Activated naive CD8-positive, alpha-beta T cell treated with anti-CD3 and anti-CD28 coated beads, Interleukin-2, amount 50 U/mL, for 16 hours (primary cell): Measurements from ENCODE around the gene CCL19.

Experiments used
- DNase-seq: peaks from one replicate; pipeline ENCODE4 v3.0.0-alpha.2; 2020; ENCODE audit warnings: low read depth, low spot score

The CCL19 gene

DNA sequence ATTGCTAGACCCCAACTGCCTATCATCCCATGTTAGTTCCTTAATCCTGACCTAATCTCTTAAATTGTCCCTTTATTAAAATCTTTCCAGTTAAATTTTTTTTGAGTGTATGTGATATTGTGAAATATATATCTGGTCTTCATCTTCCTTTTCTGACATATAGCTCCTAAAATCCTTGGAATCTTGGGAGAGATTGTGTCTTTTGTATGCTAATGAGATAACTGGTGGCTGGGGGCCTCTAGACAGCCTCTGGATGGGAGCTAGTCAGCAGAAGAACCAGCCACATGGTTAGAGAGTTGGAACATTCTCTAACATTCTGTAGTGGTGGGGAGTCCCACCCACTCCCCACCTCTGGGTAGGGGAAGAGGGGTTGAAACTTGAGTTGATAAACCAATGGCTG is 3.7 kb upstream of the CCL19 start:
- DNase-seq, result no peak

DNA sequence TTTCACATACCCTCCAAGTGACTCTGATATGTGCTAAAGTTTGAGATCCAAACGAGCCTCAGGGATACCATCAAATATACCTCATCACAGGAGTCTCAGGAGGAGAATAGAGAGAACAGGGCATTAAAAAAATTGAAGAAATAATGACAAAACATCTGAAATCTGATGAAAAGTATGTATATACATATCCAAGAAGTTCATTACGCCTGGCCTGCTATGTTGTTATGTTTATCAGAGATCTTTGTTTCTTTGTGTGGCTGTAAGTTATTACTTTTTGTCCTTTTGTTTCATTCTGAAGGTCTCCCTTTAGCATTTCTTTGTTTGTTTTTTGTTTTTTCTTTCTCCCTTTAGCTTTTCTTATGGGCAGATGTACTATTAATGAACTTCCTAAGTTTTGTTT is 2.5 kb upstream of the CCL19 start:
- no peak for DNase-seq

DNA sequence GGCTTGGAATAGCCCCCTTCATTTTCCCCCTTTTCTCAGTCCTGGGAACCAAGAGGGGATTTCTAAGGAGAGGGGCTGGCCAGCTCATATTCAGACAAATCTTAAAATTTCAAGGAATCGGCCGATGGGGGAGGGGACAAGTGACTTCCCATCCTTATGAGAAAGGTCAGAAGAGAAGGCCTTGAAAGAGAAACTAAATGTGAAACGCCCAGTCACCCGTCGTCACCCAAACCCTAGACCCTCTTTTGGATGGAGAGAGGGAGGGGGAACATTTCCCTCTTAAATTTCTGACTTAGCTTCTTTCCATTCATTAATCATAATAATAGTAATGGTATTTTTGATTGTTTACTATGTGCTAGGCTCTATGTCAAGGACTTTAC is 850 bp upstream of the CCL19 start:
- no peak for DNase-seq

GRCh38 chr9:34689512-34689911 is 1.6 kb downstream of the CCL19 start:
- no peak for DNase-seq

DNA sequence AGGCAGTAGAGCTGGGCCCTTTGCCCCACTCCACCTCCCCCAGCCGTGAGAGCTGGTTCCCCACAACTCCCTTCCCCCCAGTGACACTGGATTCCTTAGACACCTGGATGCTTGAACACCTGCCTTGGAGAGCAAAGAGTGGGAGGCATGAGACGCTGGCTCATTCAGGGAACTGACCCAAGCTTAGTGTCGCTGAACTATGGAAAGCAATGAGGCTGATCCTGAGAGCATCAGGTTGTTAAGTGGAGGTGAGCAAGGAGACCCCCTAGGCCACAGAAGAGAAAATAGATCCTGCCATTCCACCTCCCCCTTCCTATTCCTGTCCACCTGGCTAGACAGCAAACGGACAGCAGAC is 2.0 kb downstream of the CCL19 start:
- no peak for DNase-seq

GRCh38 chr9:34688329-34689115 is 2.6 kb downstream of the CCL19 start:
- no peak for DNase-seq

DNA sequence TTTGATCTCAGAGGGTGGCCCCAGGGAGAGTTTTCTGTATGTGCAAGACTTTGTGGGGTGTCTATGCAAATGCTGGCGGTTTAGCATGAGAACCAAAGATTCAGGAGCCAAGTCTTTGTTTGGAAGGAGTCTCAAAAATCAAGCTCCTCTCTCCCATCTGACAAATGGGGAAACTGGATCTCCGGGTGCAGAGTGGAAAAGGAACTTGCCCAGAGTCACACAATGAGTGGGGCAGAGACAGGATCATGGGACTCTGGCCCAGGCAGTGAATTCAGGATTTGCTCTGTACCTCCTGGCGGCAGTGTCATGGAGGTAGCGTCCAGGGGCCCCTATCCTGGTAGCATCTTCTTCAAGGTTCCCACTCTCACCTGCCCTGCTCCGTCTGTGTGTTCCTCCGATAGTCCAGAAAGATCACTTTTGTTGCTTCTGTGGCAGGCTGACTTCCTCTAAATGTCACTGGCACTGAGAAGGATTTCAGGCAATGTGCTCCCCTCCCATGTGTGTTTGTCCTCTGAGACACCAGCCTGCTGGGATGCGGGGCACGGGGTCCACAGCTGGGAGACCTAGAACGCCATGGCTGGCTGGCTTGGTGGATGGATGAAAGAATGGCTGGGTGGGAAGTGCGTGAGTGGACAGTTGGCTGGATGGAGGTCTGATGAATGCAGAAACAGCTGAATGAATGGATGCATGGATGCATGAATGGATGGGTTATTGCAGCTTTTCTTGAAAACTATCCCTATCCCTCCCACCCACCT is 3.6 kb downstream of the CCL19 start:
- no peak for DNase-seq

- no peak for DNase-seq
Measured at GRCh38 chr9:34686732-34687131, 4.3 kb downstream of the CCL19 start.

DNA sequence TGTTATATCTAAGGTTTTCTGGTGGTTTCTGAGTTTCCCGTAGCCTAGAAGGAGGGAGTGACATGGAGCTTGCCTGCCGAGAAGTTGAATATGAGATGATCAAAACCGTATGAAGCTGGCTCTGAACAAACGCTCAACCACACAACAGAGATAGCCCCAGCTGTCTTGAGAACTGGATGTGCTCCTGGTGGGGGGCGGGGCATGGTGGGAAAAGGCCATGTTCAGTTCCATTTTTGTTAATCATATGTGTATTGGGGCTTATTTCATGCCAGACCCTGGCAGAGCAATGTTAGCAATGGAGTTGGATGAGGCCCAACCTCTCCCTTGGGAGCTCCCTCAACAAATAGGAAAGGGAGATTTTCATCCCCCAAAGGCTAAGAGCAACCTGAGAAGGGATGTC is 4.8 kb downstream of the CCL19 start:
- no peak for DNase-seq

DNA sequence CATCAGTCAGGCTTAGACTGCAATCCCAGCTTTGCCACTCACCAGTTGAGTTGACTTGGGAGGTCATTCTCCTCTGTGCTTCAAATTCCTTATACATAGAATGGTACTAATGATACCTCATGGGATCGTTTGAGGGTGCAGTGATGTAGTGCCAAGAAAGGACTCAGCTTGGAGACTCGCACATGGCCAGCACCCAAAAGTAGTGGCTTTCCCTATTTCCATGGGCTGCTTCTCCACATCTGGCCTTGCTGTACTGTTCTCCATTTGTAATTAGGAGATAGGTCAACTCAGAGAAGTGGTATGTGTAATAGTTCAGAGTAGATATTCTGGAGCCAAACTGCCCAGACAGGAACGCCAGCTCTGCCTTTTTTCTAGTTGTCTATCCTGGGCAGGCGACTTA is 5.5 kb downstream of the CCL19 start:
- no peak for DNase-seq

GRCh38 chr9:34684816-34685215 is 6.3 kb downstream of the CCL19 start:
- no peak for DNase-seq

- no peak for DNase-seq
Measured at GRCh38 chr9:34684145-34684544, 6.9 kb downstream of the CCL19 start.

- no peak for DNase-seq
Measured at GRCh38 chr9:34675869-34676268, 15.2 kb downstream of the CCL19 start.

DNA sequence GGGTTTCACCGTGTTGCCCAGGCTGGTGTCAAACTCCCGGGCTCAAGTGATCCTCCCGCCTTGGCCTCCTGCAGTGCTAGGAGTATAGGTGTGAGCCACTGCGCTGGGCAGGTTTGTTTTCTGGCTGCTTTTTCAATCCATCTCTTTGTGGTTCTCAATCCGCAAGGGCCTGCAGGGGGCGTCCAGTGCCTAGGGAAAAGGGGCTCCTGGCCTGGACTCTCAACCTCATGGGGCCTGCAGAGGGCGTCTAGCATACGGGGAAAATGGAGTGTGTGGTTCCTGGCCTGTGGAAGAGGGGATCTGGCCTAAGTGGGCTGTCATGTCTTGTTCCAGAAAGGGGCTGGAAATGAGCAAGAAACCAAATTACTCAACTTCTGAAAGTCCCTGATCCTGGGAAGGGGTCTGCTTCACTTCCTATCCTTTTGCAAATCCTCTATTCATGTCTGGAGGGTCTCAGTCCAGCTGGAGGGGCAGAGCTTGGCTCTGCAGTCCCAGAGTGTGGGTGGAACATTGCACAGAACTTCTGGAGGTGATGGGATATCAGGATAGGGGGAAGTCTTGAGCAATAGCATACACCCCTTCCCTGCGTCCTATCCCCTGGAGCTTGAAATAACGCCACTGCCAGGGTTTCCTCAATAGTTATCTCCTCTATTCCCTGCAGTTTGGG is 15.9 kb downstream of the CCL19 start:
- DNase-seq, result peak; percentile 32

DNA sequence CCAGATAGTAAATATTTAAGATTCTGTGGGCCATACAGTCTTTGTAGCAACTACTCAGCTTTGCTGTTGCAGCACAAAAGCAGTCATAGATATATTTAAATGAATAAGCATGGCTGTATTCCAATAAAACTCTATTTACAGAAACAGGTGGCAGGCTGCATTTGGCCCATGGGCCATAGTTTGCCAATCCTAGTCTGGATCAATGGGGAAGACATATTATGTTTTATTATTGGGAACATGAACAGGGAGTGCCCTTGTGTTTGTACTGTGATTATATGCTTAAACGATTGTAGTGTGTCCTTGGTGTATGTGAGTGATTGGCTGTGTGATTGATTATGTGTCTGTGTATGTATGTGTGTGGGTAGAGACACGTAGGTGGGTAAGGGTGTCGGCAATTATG is 16.6 kb downstream of the CCL19 start:
- DNase-seq, result no peak

- no peak for DNase-seq
Measured at GRCh38 chr9:34671307-34671706, 19.8 kb downstream of the CCL19 start.

DNA sequence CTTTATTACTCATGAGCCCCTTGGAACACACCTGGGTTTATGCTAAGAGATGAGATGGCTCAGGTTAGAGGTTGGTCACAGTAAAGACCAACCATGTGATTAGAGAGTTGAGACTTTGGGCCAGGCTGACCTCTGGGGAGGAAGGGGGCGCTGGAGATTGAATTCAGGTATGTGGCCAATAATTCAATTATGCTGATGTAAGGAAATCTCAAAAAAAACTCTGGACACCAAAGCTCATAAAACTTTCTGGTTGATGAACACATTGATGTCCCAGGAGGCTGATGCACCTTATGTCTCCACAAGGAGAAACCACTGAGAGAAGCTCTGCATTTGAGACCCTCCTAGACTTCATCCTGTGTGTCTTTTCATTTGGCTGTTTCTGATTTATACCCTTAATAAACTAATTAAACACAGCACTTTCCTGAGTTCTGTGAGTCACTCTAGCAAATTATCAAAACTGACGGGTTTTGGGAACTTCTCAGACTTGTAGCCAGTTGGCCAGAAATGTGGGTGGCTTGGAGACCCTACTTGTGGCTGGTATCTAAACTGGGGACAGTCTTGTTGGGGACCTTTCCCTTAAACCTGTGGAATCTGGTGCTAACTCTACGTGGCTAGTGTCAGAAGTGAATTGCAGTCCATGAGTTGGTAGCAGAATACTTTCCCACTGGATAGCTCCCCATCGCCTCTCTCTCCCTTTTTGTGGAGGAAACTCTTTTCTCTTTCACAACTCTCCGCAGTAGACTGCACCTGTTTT is 21.1 kb downstream of the CCL19 start:
- no peak for DNase-seq

GRCh38 chr9:34665381-34666250 is 25.5 kb downstream of the CCL19 start:
- DNase-seq, result peak; percentile 61

DNA sequence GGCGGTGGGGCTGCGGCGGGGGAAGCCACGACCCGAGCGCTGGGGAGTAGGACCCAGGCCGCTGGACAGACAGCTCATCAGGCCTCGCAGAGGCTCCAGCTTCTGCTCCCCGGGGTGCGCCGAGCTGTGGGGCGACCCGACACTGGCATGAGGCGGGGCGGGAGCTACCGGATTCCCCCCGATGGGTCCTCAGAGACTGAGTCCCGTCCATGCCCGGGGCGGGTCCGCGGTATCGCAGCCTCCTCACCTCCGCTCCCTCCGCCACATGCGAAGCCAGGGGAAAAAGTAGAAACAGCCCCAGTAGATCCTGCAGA is 26.1 kb downstream of the CCL19 start:
- no peak for DNase-seq

- no peak for DNase-seq
Measured at GRCh38 chr9:34664281-34665066, 26.6 kb downstream of the CCL19 start.

DNA sequence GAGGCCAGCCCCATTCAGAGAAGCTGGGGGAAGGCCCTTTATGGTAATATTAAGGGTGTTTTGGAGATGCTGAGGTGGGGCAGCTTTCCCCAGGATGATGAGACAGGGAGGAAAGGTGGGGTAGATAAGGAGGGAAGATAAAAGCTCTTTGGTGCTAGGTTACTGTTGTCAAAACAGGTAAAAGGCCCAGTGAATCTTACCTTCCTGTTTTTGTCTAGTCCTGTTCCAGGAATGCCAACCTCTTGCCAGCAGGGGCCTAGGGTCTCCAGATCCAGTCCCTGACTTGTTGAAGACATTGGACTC is 27.8 kb downstream of the CCL19 start:
- no peak for DNase-seq
